ENCODE data around the gene IER5L. TPM values are rescaled to one million over a fixed set of nuclear protein-coding genes. Genes with fewer than 3 reads are reported as not detected.

The IER5L gene
- total and polyA plus RNA-seq, 5 donors from 2014 or later = 2.7 TPM; not detected in 4

DNA sequence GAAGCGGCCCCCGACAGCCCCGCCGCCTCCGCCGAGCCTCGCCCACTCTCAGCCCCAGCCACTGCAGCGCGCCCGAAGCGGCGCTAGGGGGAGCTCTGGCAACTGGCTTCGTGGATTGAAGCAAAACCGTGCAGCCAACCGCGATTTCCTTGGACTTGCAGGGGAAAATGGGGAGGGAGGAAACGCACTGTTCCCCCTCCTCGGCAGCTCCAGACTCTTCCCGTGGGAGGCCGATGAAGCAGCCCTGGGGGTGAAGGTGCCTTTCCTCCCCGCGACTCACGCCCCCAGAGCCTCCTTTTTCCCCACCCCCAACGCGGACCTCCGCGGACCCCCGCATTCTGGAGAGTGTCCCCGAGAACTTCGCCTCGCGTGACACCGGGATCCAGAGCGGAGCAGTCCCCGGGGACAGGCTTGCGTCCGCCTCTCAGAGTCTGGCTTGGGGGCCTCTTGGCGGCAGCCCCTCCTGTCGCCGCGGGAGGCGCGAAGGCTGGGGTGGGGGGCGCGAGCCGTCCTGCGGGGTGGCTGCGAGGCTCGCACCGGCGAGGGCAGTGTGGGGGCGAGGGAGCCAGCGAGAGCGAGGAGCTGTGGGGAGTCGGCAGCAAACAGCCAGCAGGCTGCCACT is 3.8 kb downstream of the IER5L start:
- H3K27ac Mint-ChIP-seq = no peak overlapping the region

DNA sequence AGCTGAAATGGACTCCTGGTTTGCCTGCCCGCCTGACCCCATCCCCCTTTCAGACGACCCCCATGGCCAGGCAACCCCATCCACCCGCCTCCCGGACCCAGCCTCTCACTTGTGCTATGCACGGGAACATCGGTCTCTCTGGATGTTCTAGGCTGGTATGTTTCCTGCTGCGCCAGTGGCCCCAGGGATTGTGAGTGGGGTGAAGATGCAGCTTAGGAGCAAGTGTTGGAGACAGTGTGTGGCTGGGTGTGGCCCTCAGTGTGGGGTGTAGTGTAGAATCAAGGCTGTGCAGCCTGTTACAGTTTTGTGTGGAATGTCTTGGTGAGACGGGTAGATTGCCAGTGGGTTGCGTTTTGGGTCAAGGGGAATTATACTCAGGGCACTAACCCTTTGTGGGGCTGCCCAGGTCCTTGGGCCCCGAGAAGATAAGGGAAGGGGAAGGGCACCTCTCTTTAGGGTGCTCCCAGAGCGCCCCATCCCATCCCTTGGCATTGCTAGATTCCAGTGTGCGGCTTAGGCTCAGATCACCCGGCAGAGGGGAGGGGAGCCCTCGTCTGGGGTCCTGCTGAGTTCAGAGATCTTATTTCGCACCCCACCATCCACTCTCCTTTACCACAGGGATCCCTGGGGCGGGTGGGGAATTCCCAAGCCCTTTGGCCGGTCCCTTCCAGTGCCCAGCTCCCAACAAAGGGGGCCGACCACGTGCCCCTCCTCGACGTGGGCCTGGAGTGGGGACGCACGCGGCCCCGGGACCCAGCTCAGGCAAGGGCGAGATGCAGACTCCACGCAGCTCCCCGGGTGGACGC is 4.6 kb downstream of the IER5L start:
- no peak for DNase-seq
- H3K4me1 Mint-ChIP-seq = peaks cover 0 to 18% (median 6%) of the 10 kb centered on the region in 4 donors
- peak overlapping the region in 3 of 4 donors; percentile 74 to 92 (median 78) for H3K4me3 Mint-ChIP-seq
- Histone ChIP-seq H3K4me3 (ENCODE audit: low read depth, low read length) (no peak overlapping the region), H3K27ac (ENCODE audit: insufficient read depth, low read length, poor library complexity, severe bottlenecking) (no peak overlapping the region), H3K27me3 (ENCODE audit: control insufficient read depth, insufficient read depth, low read length) (peaks cover 2% of the 10 kb centered on the region), H3K4me1 (ENCODE audit: control insufficient read depth, insufficient read depth, low read length, poor library complexity, severe bottlenecking) (peaks cover 40% of the 10 kb centered on the region), H3K9me3 (ENCODE audit: control insufficient read depth in 2 of 2, low read length in 2 of 2) (no peaks in the 10 kb centered on the region), H3K36me3 (ENCODE audit: control insufficient read depth, insufficient read depth, low read length) (no peaks in the 10 kb centered on the region)
- H3K27ac Mint-ChIP-seq = no peak overlapping the region
- H3K36me3 Mint-ChIP-seq = no peaks in the 10 kb centered on the region
- no peak for ATAC-seq (ENCODE audit: low read depth in 2 of 2)
- no peaks in the 10 kb centered on the region for H3K9me3 Mint-ChIP-seq
- H3K27me3 Mint-ChIP-seq = peaks cover 30% of the 10 kb centered on the region

More for the DNA sequence above, 3.8 kb downstream of the IER5L start:
- DNase-seq (peak; percentile 68 to 73 (median 72)), ATAC-seq (ENCODE audit: low read depth in 2 of 2) (peak; percentile 19 to 28)
- peaks cover 30% of the 10 kb centered on the region for H3K27me3 Mint-ChIP-seq
- H3K4me3 ChIP-seq (ENCODE audit: low read depth, low read length) = peak overlapping the region; percentile 51
- H3K27ac ChIP-seq (ENCODE audit: insufficient read depth, low read length, poor library complexity, severe bottlenecking) = no peak overlapping the region
- H3K27me3 ChIP-seq (ENCODE audit: control insufficient read depth, insufficient read depth, low read length) = peaks cover 2% of the 10 kb centered on the region
- H3K36me3 Mint-ChIP-seq = no peaks in the 10 kb centered on the region
- H3K4me1 Mint-ChIP-seq = peaks cover 0 to 20% (median 6%) of the 10 kb centered on the region in 4 donors
- H3K4me1 ChIP-seq (ENCODE audit: control insufficient read depth, insufficient read depth, low read length, poor library complexity, severe bottlenecking) = peaks cover 43% of the 10 kb centered on the region
- H3K4me3 Mint-ChIP-seq = peak overlapping the region; percentile 83 to 94 (median 91)
- no peaks in the 10 kb centered on the region for H3K9me3 ChIP-seq (ENCODE audit: control insufficient read depth in 2 of 2, low read length in 2 of 2)
- no peaks in the 10 kb centered on the region for H3K36me3 ChIP-seq (ENCODE audit: control insufficient read depth, insufficient read depth, low read length)
- no peaks in the 10 kb centered on the region for H3K9me3 Mint-ChIP-seq

DNA sequence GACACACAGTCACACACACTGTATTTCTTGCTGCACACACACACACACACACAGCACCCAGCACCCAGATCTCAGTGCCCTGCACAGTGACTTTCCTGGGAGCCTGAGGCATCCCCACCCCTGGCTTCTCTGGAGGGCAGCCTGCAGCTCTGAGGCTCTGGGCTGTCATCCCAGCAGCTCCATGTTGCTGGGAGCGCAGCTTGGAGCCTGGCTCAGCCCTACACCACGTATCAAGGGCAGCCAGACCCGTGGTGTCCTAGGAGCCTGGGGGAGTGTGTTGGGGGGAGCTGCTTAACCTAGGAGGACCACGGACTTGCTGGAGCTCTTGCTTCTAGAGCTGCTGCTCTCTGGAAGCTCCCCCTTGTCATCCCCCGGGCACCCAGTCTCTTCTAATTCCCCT is 5.2 kb downstream of the IER5L start:
- H3K9me3 Mint-ChIP-seq = no peaks in the 10 kb centered on the region
- H3K27ac Mint-ChIP-seq = no peak overlapping the region
- H3K4me3 Mint-ChIP-seq = no peak overlapping the region
- ATAC-seq (ENCODE audit: low read depth in 2 of 2) (no peak), DNase-seq (no peak)
- H3K9me3 ChIP-seq (ENCODE audit: control insufficient read depth in 2 of 2, low read length in 2 of 2) = no peaks in the 10 kb centered on the region
- H3K27me3 Mint-ChIP-seq = peaks cover 30% of the 10 kb centered on the region
- H3K4me3 ChIP-seq (ENCODE audit: low read depth, low read length) = no peak overlapping the region
- H3K4me1 Mint-ChIP-seq = peaks cover 0 to 21% (median 7%) of the 10 kb centered on the region in 4 donors
- no peak overlapping the region for H3K27ac ChIP-seq (ENCODE audit: insufficient read depth, low read length, poor library complexity, severe bottlenecking)
- H3K4me1 ChIP-seq (ENCODE audit: control insufficient read depth, insufficient read depth, low read length, poor library complexity, severe bottlenecking) = peaks cover 36% of the 10 kb centered on the region
- H3K36me3 Mint-ChIP-seq = no peaks in the 10 kb centered on the region
- peaks cover 2% of the 10 kb centered on the region for H3K27me3 ChIP-seq (ENCODE audit: control insufficient read depth, insufficient read depth, low read length)
- H3K36me3 ChIP-seq (ENCODE audit: control insufficient read depth, insufficient read depth, low read length) = no peaks in the 10 kb centered on the region

- Mint-ChIP-seq H3K9me3 (no peaks in the 10 kb centered on the region), H3K4me1 (peaks cover 0 to 28% (median 9%) of the 10 kb centered on the region in 4 donors), H3K4me3 (no peak overlapping the region), H3K27ac (no peak overlapping the region), H3K27me3 (peaks cover 30% of the 10 kb centered on the region), H3K36me3 (no peaks in the 10 kb centered on the region)
- Histone ChIP-seq H3K27me3 (ENCODE audit: control insufficient read depth, insufficient read depth, low read length) (peaks cover 2% of the 10 kb centered on the region), H3K4me1 (ENCODE audit: control insufficient read depth, insufficient read depth, low read length, poor library complexity, severe bottlenecking) (peaks cover 36% of the 10 kb centered on the region), H3K27ac (ENCODE audit: insufficient read depth, low read length, poor library complexity, severe bottlenecking) (no peak overlapping the region), H3K36me3 (ENCODE audit: control insufficient read depth, insufficient read depth, low read length) (no peaks in the 10 kb centered on the region), H3K4me3 (ENCODE audit: low read depth, low read length) (no peak overlapping the region), H3K9me3 (ENCODE audit: control insufficient read depth in 2 of 2, low read length in 2 of 2) (no peaks in the 10 kb centered on the region)
- no peak for ATAC-seq (ENCODE audit: low read depth in 2 of 2)
- no peak for DNase-seq
Observed at GRCh38 chr9:129171993-129172751, 5.9 kb downstream of the IER5L start.

- H3K9me3 ChIP-seq (ENCODE audit: control insufficient read depth in 2 of 2, low read length in 2 of 2) = no peaks in the 10 kb centered on the region
- peak overlapping the region in 1 of 4 donors; percentile 61 for H3K4me3 Mint-ChIP-seq
- H3K4me3 ChIP-seq (ENCODE audit: low read depth, low read length) = no peak overlapping the region
- H3K27ac ChIP-seq (ENCODE audit: insufficient read depth, low read length, poor library complexity, severe bottlenecking) = no peak overlapping the region
- no peak for DNase-seq
- H3K4me1 Mint-ChIP-seq = peaks cover 0 to 28% (median 4%) of the 10 kb centered on the region in 4 donors
- no peaks in the 10 kb centered on the region for H3K36me3 ChIP-seq (ENCODE audit: control insufficient read depth, insufficient read depth, low read length)
- H3K4me1 ChIP-seq (ENCODE audit: control insufficient read depth, insufficient read depth, low read length, poor library complexity, severe bottlenecking) = peaks cover 23% of the 10 kb centered on the region
- H3K27me3 ChIP-seq (ENCODE audit: control insufficient read depth, insufficient read depth, low read length) = peaks cover 2% of the 10 kb centered on the region
- no peaks in the 10 kb centered on the region for H3K36me3 Mint-ChIP-seq
- no peaks in the 10 kb centered on the region for H3K9me3 Mint-ChIP-seq
- H3K27me3 Mint-ChIP-seq = peaks cover 21% of the 10 kb centered on the region
- H3K27ac Mint-ChIP-seq = peak overlapping the region in 1 of 3 donors; percentile 32
- no peak for ATAC-seq (ENCODE audit: low read depth in 2 of 2)
Observed at GRCh38 chr9:129170229-129170628, 7.8 kb downstream of the IER5L start.

- no peaks in the 10 kb centered on the region for H3K9me3 Mint-ChIP-seq
- no peak for ATAC-seq (ENCODE audit: low read depth in 2 of 2)
- Histone ChIP-seq H3K27me3 (ENCODE audit: control insufficient read depth, insufficient read depth, low read length) (no peaks in the 10 kb centered on the region), H3K4me3 (ENCODE audit: low read depth, low read length) (peak overlapping the region; percentile 13), H3K27ac (ENCODE audit: insufficient read depth, low read length, poor library complexity, severe bottlenecking) (no peak overlapping the region), H3K36me3 (ENCODE audit: control insufficient read depth, insufficient read depth, low read length) (no peaks in the 10 kb centered on the region), H3K9me3 (ENCODE audit: control insufficient read depth in 2 of 2, low read length in 2 of 2) (no peaks in the 10 kb centered on the region), H3K4me1 (ENCODE audit: control insufficient read depth, insufficient read depth, low read length, poor library complexity, severe bottlenecking) (peaks cover 6% of the 10 kb centered on the region)
- H3K36me3 Mint-ChIP-seq = no peaks in the 10 kb centered on the region
- peaks cover 10% of the 10 kb centered on the region for H3K27me3 Mint-ChIP-seq
- H3K4me3 Mint-ChIP-seq = peak overlapping the region; percentile 22 to 72 (median 30)
- peaks cover 0 to 20% (median 3%) of the 10 kb centered on the region in 4 donors for H3K4me1 Mint-ChIP-seq
- peak in 1 of 3 donors; percentile 32 for DNase-seq
- peak overlapping the region; percentile 17 to 63 (median 20) for H3K27ac Mint-ChIP-seq
Observed at GRCh38 chr9:129166623-129167557, 11.2 kb downstream of the IER5L start.

GRCh38 chr9:129165198-129165597 is 12.9 kb downstream of the IER5L start:
- Mint-ChIP-seq H3K4me3 (no peak overlapping the region), H3K4me1 (peaks cover 0 to 20% (median 3%) of the 10 kb centered on the region in 4 donors), H3K27ac (no peak overlapping the region), H3K9me3 (no peaks in the 10 kb centered on the region), H3K27me3 (peaks cover 4% of the 10 kb centered on the region), H3K36me3 (no peaks in the 10 kb centered on the region)
- ATAC-seq (ENCODE audit: low read depth in 2 of 2) = no peak
- Histone ChIP-seq H3K27me3 (ENCODE audit: control insufficient read depth, insufficient read depth, low read length) (no peaks in the 10 kb centered on the region), H3K36me3 (ENCODE audit: control insufficient read depth, insufficient read depth, low read length) (no peaks in the 10 kb centered on the region), H3K4me3 (ENCODE audit: low read depth, low read length) (no peak overlapping the region), H3K9me3 (ENCODE audit: control insufficient read depth in 2 of 2, low read length in 2 of 2) (no peaks in the 10 kb centered on the region), H3K27ac (ENCODE audit: insufficient read depth, low read length, poor library complexity, severe bottlenecking) (no peak overlapping the region), H3K4me1 (ENCODE audit: control insufficient read depth, insufficient read depth, low read length, poor library complexity, severe bottlenecking) (peaks cover 6% of the 10 kb centered on the region)
- DNase-seq = no peak

All from CD4-positive, CD25-positive, alpha-beta regulatory T cell (primary cell).